Measurements from ENCODE around the gene ZBED6. TPM values are rescaled to one million over a fixed set of nuclear protein-coding genes. Genes with fewer than 3 reads are reported as not detected.
A peak's percentile ranks its signal among the peaks of the same experiment; 100 is the strongest.

Gene ZBED6
- total RNA-seq, 1 donor from 2014 or later = 13.6 TPM

- H3K4me3 ChIP-seq (ENCODE audit: low read depth, low read length) = no peak overlapping the region
- DNase-seq (ENCODE audit: low read depth) = no peak
- TF ChIP-seq CTCF (conservative IDR thresholded peaks at IDR 0.05; ENCODE audit: low read depth, low read length) = peak; percentile 24
Observed at GRCh38 chr1:203835476-203835875, 40.1 kb downstream of the ZBED6 start.

DNA sequence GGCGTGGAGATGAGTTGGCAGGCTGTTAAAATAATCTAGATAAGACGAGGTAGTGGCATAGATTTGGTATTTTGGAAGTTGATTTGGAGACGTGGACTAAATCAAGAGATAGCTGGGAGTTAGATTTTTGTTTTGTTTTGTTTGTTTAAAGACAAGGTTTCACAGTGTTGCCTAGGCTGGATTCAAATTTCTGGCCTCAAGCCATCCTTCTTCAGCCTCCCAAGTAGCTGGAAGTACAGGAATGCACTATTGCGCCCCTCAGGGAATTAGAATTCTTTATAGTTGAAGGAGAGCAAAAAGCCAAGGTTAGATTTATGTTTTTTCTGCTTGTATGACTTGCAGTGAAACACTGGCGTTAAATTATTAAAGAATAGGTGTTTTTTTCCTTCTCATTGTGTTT lies 43.7 kb downstream of the ZBED6 start:
- H3K4me3 ChIP-seq (ENCODE audit: low read depth, low read length) = no peak overlapping the region
- DNase-seq (ENCODE audit: low read depth) = no peak
- no peak for TF ChIP-seq CTCF (conservative IDR thresholded peaks at IDR 0.05; ENCODE audit: low read depth, low read length)

DNA sequence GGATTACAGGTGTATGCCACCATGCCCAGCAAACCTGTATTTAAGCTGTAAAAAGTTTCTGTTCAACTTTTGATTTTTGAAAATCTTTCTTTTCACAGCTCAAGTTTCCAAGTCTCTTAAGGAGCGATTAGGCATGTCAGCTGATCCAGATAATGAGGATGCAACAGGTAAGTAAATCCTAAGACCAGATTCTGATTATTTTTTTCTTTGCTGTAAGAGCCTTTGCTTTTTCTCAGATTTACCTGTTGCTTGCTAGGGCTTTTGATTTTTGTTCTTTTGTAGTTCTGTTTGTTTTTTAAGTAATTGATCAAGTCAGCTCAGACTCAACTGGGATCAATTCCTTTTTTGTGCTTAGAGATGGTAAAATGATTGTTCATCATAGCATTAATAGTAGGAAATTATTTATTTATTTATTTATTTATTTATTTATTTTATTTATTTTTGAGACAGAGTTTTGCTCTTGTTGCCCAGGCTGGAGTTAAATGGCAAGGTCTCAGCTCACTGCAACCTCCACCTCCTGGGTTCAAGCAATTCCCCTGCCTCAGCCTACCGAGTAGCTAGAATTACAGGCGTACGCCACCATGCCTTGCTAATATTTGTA lies 44.9 kb downstream of the ZBED6 start:
- H3K4me3 ChIP-seq (ENCODE audit: low read depth, low read length) = no peak overlapping the region
- DNase-seq (ENCODE audit: low read depth) = no peak
- TF ChIP-seq CTCF (conservative IDR thresholded peaks at IDR 0.05; ENCODE audit: low read depth, low read length) = no peak

- no peak for TF ChIP-seq CTCF (conservative IDR thresholded peaks at IDR 0.05; ENCODE audit: low read depth, low read length)
- no peak for DNase-seq (ENCODE audit: low read depth)
- no peak overlapping the region for H3K4me3 ChIP-seq (ENCODE audit: low read depth, low read length)
Observed at GRCh38 chr1:203842559-203842876, 47.1 kb downstream of the ZBED6 start.

DNA sequence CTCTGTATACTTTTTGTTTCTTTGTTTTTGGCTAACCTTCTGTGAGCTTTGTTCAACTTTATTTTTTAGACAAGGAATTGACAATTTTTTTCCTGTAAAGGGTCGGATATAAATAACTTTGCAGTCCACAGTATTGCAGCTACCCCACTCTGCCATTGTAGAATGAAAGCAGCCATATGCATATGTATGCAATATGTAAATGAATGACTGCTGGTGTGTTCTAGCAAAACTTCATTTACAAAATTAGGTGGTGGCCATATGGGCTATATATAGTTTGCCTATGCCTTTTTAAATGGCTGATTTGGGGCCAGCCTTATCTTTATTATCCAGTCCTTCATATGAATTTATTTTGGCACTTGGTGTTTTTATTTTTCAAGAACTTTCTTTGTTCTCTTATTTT lies 48.0 kb downstream of the ZBED6 start:
- no peak overlapping the region for H3K4me3 ChIP-seq (ENCODE audit: low read depth, low read length)
- no peak for TF ChIP-seq CTCF (conservative IDR thresholded peaks at IDR 0.05; ENCODE audit: low read depth, low read length)
- no peak for DNase-seq (ENCODE audit: low read depth)

Other genes with a start within 250 kb of the ZBED6 start
- gene ATP2B4, start 168.8 kb upstream of the ZBED6 start, total RNA-seq = 19.7 and 51.1 TPM in 2 replicates
- gene LAX1, start 30.4 kb upstream of the ZBED6 start, total RNA-seq = 0.06 TPM in 1 of 2 replicates, not detected in the other
- gene ZC3H11A, start within 50 bp of the ZBED6 start, total RNA-seq = 50.5 and 56.8 TPM in 2 replicates
- 159 and 167 TPM in 2 replicates for gene SNRPE, start 66.0 kb downstream of the ZBED6 start, total RNA-seq